NCI-H128 (cell line): ENCODE results near the gene ZNF667.

Source experiments
- DNase-seq: peaks from one replicate; lab custom pipeline; 2025; ENCODE audit not compliant: unreplicated experiment; lab: John Stamatoyannopoulos, UW

Gene ZNF667

DNA sequence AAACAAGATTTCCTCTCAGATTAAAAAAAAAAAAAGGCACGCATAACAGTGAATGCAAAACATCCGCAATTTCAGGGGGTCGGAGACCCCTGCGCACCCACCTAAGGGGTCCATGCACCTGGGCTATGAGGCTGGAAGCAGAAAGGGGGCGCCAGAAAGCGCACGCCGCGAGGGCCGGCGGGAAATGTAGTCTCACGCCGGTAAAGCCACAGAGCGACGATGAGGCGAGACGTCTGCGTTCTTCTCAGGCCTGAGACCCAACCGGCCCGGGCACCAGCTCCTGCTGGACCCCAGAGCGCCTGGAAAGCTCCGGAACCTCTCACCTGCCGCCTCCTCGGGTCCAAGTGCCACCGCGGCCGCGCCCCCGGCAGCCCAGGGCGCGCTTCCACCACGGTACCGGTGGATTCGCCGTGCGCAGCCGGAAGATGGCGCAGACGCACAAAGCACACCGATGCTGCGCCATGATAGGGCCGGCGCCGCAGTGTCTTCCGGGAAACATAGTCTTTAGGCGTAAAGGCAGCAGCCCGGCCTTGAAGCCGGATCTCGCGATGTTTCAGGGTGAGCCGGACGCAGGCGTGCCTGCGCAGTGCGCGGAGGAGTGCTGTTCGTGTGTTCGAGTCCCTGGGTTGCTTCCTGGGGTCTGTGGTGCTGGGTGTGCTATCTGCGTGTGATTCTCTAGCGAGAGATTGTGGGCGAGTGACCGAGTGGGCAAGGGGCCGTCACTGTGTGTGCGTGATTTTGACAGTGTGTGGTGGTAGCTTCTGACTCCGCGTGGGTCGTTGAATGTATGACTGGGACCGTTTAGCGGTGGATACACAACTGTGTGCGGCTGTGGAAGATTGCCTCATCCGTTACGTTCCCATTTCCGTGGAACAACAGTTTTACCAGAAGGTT, 83.8 kb downstream of the ZNF667 start, which contains the start of gene ZNF582:
Gene ZNF582, minus strand, starts transcription at position 416 of the 894 bp plus-strand sequence. CDS start 1,782 bp downstream, outside the sequence.
- DNase-seq, result peak; percentile 71
